ENCODE data around the gene CHRNB1.

DNA sequence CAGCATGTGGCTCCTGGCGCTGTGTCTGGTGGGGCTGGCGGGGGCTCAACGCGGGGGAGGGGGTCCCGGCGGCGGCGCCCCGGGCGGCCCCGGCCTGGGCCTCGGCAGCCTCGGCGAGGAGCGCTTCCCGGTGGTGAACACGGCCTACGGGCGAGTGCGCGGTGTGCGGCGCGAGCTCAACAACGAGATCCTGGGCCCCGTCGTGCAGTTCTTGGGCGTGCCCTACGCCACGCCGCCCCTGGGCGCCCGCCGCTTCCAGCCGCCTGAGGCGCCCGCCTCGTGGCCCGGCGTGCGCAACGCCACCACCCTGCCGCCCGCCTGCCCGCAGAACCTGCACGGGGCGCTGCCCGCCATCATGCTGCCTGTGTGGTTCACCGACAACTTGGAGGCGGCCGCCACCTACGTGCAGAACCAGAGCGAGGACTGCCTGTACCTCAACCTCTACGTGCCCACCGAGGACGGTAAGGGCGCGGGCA is 36.6 kb upstream of the CHRNB1 start:
- TF ChIP-seq, protein P1, sequence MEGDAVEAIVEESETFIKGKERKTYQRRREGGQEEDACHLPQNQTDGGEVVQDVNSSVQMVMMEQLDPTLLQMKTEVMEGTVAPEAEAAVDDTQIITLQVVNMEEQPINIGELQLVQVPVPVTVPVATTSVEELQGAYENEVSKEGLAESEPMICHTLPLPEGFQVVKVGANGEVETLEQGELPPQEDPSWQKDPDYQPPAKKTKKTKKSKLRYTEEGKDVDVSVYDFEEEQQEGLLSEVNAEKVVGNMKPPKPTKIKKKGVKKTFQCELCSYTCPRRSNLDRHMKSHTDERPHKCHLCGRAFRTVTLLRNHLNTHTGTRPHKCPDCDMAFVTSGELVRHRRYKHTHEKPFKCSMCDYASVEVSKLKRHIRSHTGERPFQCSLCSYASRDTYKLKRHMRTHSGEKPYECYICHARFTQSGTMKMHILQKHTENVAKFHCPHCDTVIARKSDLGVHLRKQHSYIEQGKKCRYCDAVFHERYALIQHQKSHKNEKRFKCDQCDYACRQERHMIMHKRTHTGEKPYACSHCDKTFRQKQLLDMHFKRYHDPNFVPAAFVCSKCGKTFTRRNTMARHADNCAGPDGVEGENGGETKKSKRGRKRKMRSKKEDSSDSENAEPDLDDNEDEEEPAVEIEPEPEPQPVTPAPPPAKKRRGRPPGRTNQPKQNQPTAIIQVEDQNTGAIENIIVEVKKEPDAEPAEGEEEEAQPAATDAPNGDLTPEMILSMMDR (IDR thresholded peaks at IDR 0.05): no peak
- no peak for TF ChIP-seq POLR2A (IDR thresholded peaks at IDR 0.05; ENCODE audit: low read depth)
- no peak for TF ChIP-seq EP300 (IDR thresholded peaks at IDR 0.05)
- TF ChIP-seq POLR2AphosphoS5 (IDR thresholded peaks at IDR 0.05): no peak

All from esophagus muscularis mucosa (tissue), 4 donors.